ENCODE data around the gene NUP205.
A peak's percentile ranks its signal among the peaks of the same experiment; 100 is the strongest.
"Not testable (repeated sequence)": the region's sequence is repeated elsewhere in the genome, so short reads cannot be mapped to it uniquely, and the experiment has no call there.

NUP205 gene

DNA sequence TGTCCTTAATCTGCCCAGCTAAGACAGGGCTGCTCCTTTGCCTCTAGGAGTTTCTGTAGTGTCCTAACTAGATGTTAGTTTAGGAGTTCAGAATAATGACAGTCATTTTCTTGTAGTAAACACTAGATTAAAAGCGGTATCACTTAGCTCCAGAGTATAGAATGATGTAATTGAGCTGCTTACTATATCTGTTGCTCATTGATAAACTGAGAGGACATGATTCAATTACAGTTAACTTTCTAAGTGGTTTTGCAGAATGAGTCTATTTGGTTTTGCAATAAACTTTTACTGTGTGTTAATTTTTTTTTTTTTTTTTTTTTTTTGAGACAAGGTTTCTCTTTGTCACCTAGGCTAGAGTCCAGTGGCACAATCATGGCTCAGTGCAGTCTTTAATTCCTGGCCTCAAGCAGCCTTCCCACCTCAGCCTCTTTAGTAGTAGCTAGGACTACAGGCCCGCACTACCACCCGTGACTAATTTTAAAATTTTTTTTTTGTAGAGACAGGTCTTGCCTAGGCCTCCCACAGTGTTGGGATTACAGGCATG is 106.4 kb downstream of the NUP205 start:
- intact Hi-C loops (cut with DNase I; ENCODE audit: low total_unique reads): loop anchor here (5.0 kb wide), 2 partner anchors 313 to 343 kb away; partner anchors contain the start of gene MTPN
- no peak for DNase-seq
- TF ChIP-seq, protein P1, sequence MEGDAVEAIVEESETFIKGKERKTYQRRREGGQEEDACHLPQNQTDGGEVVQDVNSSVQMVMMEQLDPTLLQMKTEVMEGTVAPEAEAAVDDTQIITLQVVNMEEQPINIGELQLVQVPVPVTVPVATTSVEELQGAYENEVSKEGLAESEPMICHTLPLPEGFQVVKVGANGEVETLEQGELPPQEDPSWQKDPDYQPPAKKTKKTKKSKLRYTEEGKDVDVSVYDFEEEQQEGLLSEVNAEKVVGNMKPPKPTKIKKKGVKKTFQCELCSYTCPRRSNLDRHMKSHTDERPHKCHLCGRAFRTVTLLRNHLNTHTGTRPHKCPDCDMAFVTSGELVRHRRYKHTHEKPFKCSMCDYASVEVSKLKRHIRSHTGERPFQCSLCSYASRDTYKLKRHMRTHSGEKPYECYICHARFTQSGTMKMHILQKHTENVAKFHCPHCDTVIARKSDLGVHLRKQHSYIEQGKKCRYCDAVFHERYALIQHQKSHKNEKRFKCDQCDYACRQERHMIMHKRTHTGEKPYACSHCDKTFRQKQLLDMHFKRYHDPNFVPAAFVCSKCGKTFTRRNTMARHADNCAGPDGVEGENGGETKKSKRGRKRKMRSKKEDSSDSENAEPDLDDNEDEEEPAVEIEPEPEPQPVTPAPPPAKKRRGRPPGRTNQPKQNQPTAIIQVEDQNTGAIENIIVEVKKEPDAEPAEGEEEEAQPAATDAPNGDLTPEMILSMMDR (IDR thresholded peaks at IDR 0.05): no peak
- no peaks in the 10 kb centered on the region for H3K9me3 ChIP-seq
- H3K27me3 ChIP-seq: no peaks in the 10 kb centered on the region
- H3K4me3 ChIP-seq: peak overlapping the region in 1 of 2 donors; percentile 75
- H3K4me1 ChIP-seq: peaks cover 0 to 52% (median 17%) of the 10 kb centered on the region in 4 donors
- peaks cover 0 to 6% (median 0%) of the 10 kb centered on the region in 3 donors for H3K36me3 ChIP-seq
- peak overlapping the region; percentile 28 to 90 for H3K27ac ChIP-seq

DNA sequence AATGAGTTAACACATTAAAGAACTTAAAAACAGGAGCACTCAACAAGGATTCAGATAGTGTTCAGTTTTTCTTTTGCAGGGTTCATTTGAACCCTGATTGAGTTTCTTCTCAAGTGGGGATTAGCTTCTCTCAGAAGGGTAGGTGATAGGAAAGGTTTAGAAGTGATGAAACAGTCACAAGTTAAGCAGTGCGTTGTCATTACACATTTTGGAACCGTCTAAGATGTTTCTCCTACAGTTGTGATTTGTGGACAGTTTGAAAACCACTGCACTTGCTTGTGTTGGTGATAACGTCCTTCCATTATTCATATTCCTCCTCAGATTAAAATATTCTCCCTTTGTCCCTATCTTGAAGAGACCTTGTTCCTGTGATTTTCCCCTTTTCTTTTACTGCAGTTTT is 107.3 kb downstream of the NUP205 start:
- H3K4me1 ChIP-seq: peaks cover 0 to 61% (median 17%) of the 10 kb centered on the region in 4 donors
- intact Hi-C loops (cut with DNase I; ENCODE audit: low total_unique reads): no loop called here
- H3K27me3 ChIP-seq: no peaks in the 10 kb centered on the region
- H3K27ac ChIP-seq: peak overlapping the region in 1 of 2 donors; percentile 90
- no peak for DNase-seq
- TF ChIP-seq, protein P1 (IDR thresholded peaks at IDR 0.05): no peak
- no peaks in the 10 kb centered on the region for H3K9me3 ChIP-seq
- H3K36me3 ChIP-seq: peaks cover 0 to 6% (median 0%) of the 10 kb centered on the region in 3 donors
- H3K4me3 ChIP-seq: no peak overlapping the region

DNA sequence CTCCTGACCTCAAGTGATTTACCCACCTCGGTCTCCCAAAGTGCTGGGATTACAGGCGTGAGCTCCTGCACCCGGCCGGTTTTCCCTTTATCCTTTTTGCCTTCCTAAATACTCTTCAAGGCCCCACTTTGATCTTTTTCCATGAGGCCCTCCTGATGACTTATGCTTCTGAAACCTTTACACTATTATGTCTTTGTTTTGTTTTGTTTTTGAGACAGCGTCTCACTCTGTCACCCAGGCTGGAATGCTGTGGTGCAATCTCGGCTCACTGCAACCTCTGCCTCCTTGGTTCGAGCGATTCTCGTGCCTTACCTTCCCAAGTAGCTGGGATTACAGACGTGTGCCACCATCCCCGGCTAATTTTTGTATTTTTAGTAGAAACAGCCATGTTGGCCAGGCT is 108.4 kb downstream of the NUP205 start:
- Histone ChIP-seq H3K4me3 (no peak overlapping the region), H3K27ac (no peak overlapping the region), H3K27me3 (no peaks in the 10 kb centered on the region), H3K9me3 (no peaks in the 10 kb centered on the region), H3K4me1 (peaks cover 0 to 72% (median 19%) of the 10 kb centered on the region in 4 donors), H3K36me3 (peaks cover 0 to 6% (median 0%) of the 10 kb centered on the region in 3 donors)
- intact Hi-C loops (cut with DNase I; ENCODE audit: low total_unique reads): no loop called here
- TF ChIP-seq, protein P1 (IDR thresholded peaks at IDR 0.05): no peak
- no peak for DNase-seq

DNA sequence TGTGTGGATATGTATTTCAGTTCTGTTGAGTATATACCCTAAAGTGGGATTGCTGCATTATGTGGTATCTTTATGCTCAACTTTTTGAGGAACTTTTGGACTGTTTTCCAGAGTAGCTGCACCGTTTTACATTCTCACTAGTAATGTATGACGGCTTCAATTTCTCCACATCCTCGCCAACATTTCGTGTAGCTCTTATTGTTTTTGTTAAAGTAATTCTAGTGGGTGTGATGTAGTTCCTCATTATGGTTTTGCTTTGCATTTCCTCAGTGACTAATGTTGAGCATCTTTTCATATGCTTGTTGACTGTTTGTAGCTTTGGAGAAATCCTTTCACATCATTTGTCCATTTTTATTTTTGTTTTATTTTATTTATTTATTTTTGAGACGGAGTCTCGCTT is 109.1 kb downstream of the NUP205 start:
- peaks cover 0 to 75% (median 17%) of the 10 kb centered on the region in 4 donors for H3K4me1 ChIP-seq
- peaks cover 0 to 6% (median 0%) of the 10 kb centered on the region in 3 donors for H3K36me3 ChIP-seq
- no peak overlapping the region for H3K4me3 ChIP-seq
- TF ChIP-seq, protein P1 (IDR thresholded peaks at IDR 0.05): no peak
- H3K27ac ChIP-seq: no peak overlapping the region
- H3K27me3 ChIP-seq: no peaks in the 10 kb centered on the region
- intact Hi-C loops (cut with DNase I; ENCODE audit: low total_unique reads): no loop called here
- no peaks in the 10 kb centered on the region for H3K9me3 ChIP-seq
- no peak for DNase-seq

DNA sequence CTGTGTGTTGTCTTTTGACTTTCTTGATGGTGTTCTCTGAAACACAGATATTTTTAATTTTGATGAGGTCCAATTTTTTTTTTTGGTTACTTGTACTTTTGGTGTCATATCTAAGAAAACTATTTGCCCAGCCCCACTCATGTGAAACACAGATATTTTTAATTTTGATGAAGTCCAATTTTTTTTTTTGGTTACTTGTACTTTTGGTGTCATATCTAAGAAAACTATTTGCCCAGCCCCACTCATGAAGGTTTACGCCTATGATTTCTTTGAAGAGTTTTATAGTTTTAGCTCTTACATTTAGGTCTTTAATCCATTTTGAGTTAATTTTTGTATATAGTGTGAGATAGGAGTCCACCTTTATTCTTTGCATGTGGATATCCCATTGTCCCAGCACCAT is 109.9 kb downstream of the NUP205 start:
- H3K36me3 ChIP-seq; H3K27me3 ChIP-seq; H3K4me3 ChIP-seq; intact Hi-C loops (cut with DNase I; ENCODE audit: low total_unique reads); H3K9me3 ChIP-seq; H3K27ac ChIP-seq; DNase-seq: not testable (repeated sequence)
- H3K4me1 ChIP-seq: peaks cover 0 to 81% (median 17%) of the 10 kb centered on the region in 4 donors

DNA sequence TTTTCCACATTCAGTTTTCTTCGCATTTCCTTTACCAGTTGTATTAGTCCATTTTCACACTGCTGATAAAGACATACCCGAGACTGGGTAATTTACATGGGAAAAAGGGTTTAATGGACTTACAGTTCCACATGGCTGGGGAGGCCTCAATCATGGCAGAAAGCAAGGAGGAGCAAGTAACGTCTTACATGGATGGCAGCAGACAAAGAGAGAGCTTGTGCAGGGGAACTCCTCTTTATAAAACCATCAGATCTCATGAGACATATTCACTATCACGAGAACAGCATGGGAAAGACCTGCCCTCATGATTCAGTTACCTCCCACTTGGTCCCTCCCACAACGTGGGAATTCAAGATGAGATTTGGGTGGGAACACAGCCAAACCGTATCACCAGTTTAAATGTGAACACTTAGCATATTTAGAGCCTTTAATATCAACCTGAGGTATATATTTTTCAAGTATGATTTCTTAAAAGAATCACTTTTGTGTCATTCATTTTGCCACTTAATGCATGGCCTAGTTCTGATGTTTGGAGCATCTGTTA is 111.2 kb downstream of the NUP205 start:
- peaks cover 0 to 82% (median 12%) of the 10 kb centered on the region in 4 donors for H3K4me1 ChIP-seq

More for the DNA sequence above, 111.2 kb downstream of the NUP205 start:
- H3K4me3 ChIP-seq; H3K27ac ChIP-seq; intact Hi-C loops (cut with DNase I; ENCODE audit: low total_unique reads); H3K9me3 ChIP-seq; H3K27me3 ChIP-seq; DNase-seq; H3K36me3 ChIP-seq: not testable (repeated sequence)

All from tibial artery (tissue), 4 donors.